ENCODE results near the gene STX8. TPM values are rescaled to one million over a fixed set of nuclear protein-coding genes. Genes with fewer than 3 reads are reported as not detected.

The STX8 gene
- total RNA-seq, 1 donor from 2014 or later = 57.8 TPM

DNA sequence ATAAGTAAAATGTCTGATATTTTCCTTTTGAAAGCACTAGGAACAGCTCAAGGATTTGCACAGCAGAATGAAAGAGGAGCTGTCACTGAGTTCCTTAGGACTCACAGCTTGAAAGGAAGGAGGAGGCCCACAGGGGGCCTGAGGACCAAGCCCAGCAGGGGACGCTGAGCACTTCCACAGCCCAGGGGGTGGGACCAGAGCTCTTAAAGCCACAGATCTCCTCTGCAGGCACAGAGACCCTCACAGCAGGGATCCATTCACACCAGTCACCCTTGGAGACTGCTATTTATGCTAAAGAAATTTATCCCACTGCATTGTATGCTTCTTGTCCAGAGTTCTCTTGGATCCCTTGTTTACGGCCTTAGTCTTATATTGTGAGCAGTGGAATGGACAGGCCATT, 253.3 kb downstream of the STX8 start:
- no peak for ATAC-seq
- peaks cover 13% of the 10 kb centered on the region for H3K9me3 ChIP-seq
- intact Hi-C loops (cut with DNase I) = no loop called here

DNA sequence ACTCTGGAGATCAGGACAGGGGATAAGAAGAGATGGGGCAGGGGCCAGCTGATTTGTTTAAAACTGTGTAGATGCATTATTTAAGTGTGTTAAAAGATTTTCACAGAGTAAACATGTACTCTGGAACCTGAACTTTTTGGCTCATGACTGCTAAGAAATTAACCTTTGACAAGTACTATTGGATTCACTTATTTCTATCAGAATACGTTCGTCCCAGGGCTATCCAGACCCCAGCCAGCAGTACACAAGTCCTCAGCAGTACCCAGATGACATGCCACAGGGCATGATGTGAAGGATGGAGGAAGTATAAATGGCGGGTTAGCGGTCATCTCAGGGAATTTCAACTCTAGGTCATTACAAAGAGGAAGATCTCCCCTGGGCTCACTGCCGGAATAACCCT, 253.7 kb downstream of the STX8 start:
- ATAC-seq (no peak), DNase-seq (no peak)
- no peaks in the 10 kb centered on the region for H3K36me3 ChIP-seq
- H3K9me3 ChIP-seq = peaks cover 13% of the 10 kb centered on the region
- H3K4me1 ChIP-seq = no peaks in the 10 kb centered on the region
- TF ChIP-seq, protein P1, sequence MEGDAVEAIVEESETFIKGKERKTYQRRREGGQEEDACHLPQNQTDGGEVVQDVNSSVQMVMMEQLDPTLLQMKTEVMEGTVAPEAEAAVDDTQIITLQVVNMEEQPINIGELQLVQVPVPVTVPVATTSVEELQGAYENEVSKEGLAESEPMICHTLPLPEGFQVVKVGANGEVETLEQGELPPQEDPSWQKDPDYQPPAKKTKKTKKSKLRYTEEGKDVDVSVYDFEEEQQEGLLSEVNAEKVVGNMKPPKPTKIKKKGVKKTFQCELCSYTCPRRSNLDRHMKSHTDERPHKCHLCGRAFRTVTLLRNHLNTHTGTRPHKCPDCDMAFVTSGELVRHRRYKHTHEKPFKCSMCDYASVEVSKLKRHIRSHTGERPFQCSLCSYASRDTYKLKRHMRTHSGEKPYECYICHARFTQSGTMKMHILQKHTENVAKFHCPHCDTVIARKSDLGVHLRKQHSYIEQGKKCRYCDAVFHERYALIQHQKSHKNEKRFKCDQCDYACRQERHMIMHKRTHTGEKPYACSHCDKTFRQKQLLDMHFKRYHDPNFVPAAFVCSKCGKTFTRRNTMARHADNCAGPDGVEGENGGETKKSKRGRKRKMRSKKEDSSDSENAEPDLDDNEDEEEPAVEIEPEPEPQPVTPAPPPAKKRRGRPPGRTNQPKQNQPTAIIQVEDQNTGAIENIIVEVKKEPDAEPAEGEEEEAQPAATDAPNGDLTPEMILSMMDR (IDR thresholded peaks at IDR 0.05) = no peak
- no peaks in the 10 kb centered on the region for H3K27me3 ChIP-seq (ENCODE audit: low read depth)
- intact Hi-C loops (cut with DNase I) = no loop called here
- H3K4me3 ChIP-seq = no peak overlapping the region
- H3K27ac ChIP-seq = no peak overlapping the region

More for the DNA sequence above, 253.3 kb downstream of the STX8 start:
- no peak overlapping the region for H3K4me3 ChIP-seq
- H3K36me3 ChIP-seq = no peaks in the 10 kb centered on the region
- TF ChIP-seq, protein P1 (IDR thresholded peaks at IDR 0.05) = no peak
- no peaks in the 10 kb centered on the region for H3K27me3 ChIP-seq (ENCODE audit: low read depth)
- no peaks in the 10 kb centered on the region for H3K4me1 ChIP-seq
- no peak overlapping the region for H3K27ac ChIP-seq
- DNase-seq = no peak

DNA sequence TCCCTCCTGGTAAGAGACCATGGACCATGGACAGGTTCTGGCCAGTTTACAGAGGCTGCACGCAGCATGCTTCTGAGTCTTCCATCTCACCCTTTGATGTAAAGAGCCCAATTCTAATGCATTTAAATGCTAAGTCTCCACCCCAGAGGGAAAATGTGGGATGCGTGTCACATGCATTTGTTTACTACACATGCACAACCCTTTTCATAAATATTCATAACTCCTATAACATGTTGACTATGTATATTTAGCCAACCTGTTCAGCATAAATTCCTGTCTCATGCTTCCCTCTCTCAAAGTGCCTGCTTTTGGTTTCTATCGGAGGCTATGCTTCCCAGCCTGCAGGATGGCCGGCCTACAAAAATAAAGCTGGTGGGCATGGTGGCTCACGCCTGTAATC, 260.3 kb downstream of the STX8 start:
- Histone ChIP-seq H3K4me3 (no peak overlapping the region), H3K27ac (no peak overlapping the region), H3K36me3 (no peaks in the 10 kb centered on the region), H3K27me3 (ENCODE audit: low read depth) (no peaks in the 10 kb centered on the region), H3K4me1 (no peaks in the 10 kb centered on the region), H3K9me3 (peaks cover 13% of the 10 kb centered on the region)
- TF ChIP-seq, protein P1 (IDR thresholded peaks at IDR 0.05) = no peak
- ATAC-seq (no peak), DNase-seq (no peak)
- intact Hi-C loops (cut with DNase I) = no loop called here

DNA sequence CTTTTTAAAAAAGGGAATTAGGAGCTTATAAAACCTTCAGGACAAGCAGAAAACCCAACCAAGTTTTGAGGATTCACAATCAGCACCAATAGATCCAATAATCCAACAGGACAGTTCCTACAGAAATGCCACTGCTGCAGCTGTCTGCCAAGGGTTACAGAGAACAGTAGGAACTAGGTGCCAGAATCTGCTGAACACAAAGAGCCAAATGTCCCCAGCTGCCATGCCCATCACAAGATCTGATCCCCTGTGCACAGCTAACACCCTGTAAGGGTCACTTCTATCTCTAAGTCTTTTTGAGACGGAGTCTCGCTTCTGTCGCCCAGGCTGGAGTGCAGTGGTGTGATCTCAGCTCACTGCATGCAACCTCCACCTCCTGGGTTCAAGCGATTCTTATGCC, 262.3 kb downstream of the STX8 start:
- H3K36me3 ChIP-seq = no peaks in the 10 kb centered on the region
- H3K4me1 ChIP-seq = no peaks in the 10 kb centered on the region
- ATAC-seq = no peak
- H3K27ac ChIP-seq = no peak overlapping the region
- intact Hi-C loops (cut with DNase I) = no loop called here
- no peak for DNase-seq
- peaks cover 6% of the 10 kb centered on the region for H3K9me3 ChIP-seq
- H3K27me3 ChIP-seq (ENCODE audit: low read depth) = no peaks in the 10 kb centered on the region
- TF ChIP-seq, protein P1 (IDR thresholded peaks at IDR 0.05) = no peak
- no peak overlapping the region for H3K4me3 ChIP-seq

DNA sequence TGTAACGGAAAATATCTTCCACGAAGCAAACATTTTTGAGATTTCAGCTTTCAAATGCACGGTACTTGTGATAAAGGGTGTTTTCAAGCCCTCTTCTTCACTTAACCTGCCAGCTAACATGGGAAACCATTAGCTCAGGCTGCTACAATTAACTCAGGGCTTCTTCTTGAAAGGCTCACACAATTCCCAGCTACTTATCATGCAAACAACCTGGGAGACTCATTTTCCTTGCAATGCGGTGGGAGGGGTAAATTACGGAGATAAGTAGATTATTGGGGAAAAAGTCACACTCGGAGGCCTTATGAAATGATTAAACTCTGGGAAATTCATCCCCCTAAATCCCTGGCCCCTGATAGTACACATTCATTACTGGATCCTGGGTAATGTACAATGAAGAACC, 266.4 kb downstream of the STX8 start:
- ATAC-seq (no peak), DNase-seq (no peak)
- H3K9me3 ChIP-seq = no peaks in the 10 kb centered on the region
- intact Hi-C loops (cut with DNase I) = no loop called here
- H3K4me1 ChIP-seq = no peaks in the 10 kb centered on the region
- H3K4me3 ChIP-seq = no peak overlapping the region
- no peaks in the 10 kb centered on the region for H3K36me3 ChIP-seq
- no peaks in the 10 kb centered on the region for H3K27me3 ChIP-seq (ENCODE audit: low read depth)
- no peak overlapping the region for H3K27ac ChIP-seq
- TF ChIP-seq, protein P1 (IDR thresholded peaks at IDR 0.05) = no peak

DNA sequence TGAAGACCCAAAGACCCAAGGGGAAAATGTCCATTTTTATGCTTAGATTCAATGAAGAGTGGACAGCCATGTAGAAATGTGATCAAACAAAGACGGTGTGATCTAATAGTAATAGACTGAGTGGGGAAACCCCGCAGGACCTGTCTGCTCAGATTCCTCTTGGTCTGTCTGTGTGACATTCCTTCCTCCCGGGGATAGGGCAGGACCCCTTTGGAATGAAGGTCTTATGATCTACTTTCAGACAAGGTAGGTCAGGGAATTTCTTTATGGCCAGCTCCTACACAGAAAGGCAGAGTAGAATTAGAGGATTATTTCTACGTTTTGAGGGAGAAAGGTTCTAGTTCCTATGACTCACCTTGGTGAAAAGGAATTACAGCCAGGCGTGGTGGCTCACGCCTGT, 267.6 kb downstream of the STX8 start:
- Histone ChIP-seq H3K4me1 (no peaks in the 10 kb centered on the region), H3K27ac (no peak overlapping the region), H3K27me3 (ENCODE audit: low read depth) (no peaks in the 10 kb centered on the region), H3K4me3 (no peak overlapping the region), H3K9me3 (no peaks in the 10 kb centered on the region), H3K36me3 (no peaks in the 10 kb centered on the region)
- no peak for ATAC-seq
- no peak for DNase-seq
- intact Hi-C loops (cut with DNase I) = no loop called here
- TF ChIP-seq, protein P1 (IDR thresholded peaks at IDR 0.05) = no peak

Measured in lower lobe of right lung (tissue), 2 donors.